Left ventricle myocardium inferior (tissue), 1 donor: Measurements from ENCODE around the gene ARHGEF33. TPM values are rescaled to one million over a fixed set of nuclear protein-coding genes. Genes with fewer than 3 reads are reported as not detected.
A peak's percentile ranks its signal among the peaks of the same experiment; 100 is the strongest.

Experiments used
- DNase-seq: peaks from one replicate; pipeline ENCODE4 v3.0.0-alpha.2; 2020
- H3K27ac ChIP-seq: fragments of 200-600 bp; replicated peaks from 2 replicates; pipeline ENCODE4 v1.8.0; 2021
- H3K27me3 ChIP-seq: fragments of 200-600 bp; 2 replicates; pipeline ENCODE4 v1.8.0; 2021; ENCODE audit warnings: low read depth
- H3K36me3 ChIP-seq: fragments of 200-600 bp; 2 replicates; pipeline ENCODE4 v1.8.0; 2021
- H3K4me1 ChIP-seq: fragments of 200-600 bp; 2 replicates; pipeline ENCODE4 v1.8.0; 2021
- H3K4me3 ChIP-seq: fragments of 200-600 bp; 2 replicates; pipeline ENCODE4 v1.8.0; 2021; ENCODE audit warnings: mild to moderate bottlenecking, moderate library complexity
- H3K9me3 ChIP-seq: fragments of 200-600 bp; replicated peaks from 2 replicates; pipeline ENCODE4 v1.8.0; 2021
- CTCF ChIP-seq: fragments of 200-600 bp; IDR thresholded peaks from 2 replicates; pipeline ENCODE4 v1.8.0; 2021; ENCODE audit warnings: antibody characterized with exemption, mild to moderate bottlenecking, borderline replicate concordance
- intact Hi-C: fragments of 100-400 bp; cut with micrococcal nuclease; formaldehyde crosslinking; loops from one replicate; pipeline ENCODE4 v1.11.0; 2022
- total RNA-seq: library from RNA; stranded (reverse); fragmentation: NEBNext Ultra II Directional; extraction: Animal tissue kit (Norgen Biotek cat#: 25700); gene quantifications from one replicate; pipeline ENCODE4 v1.2.1, GENCODE V29; 2021
- donor health status: DM: no; HTN: yes; CAD: no; lungs with severe emphysema.

Gene ARHGEF33
- total RNA-seq, 1 donor from 2014 or later: 0.14 TPM

- intact Hi-C loops: no loop called here
- no peak for TF ChIP-seq CTCF
- Histone ChIP-seq H3K4me1 (peaks cover 25% of the 10 kb centered on the region), H3K27ac (peak overlapping the region; percentile 55), H3K4me3 (peak overlapping the region; percentile 55), H3K9me3 (no peaks in the 10 kb centered on the region), H3K27me3 (no peaks in the 10 kb centered on the region), H3K36me3 (peaks cover 17% of the 10 kb centered on the region)
- DNase-seq: no peak
These were observed 129.0 kb downstream of the ARHGEF33 start for GRCh38 chr2:39018638-39019037.

GRCh38 chr2:39020383-39020782 lies 130.7 kb downstream of the ARHGEF33 start:
- H3K9me3 ChIP-seq: no peaks in the 10 kb centered on the region
- H3K36me3 ChIP-seq: peaks cover 14% of the 10 kb centered on the region
- no peak for TF ChIP-seq CTCF
- no peak for DNase-seq
- H3K27ac ChIP-seq: peak overlapping the region; percentile 55
- no peaks in the 10 kb centered on the region for H3K27me3 ChIP-seq
- H3K4me3 ChIP-seq: peak overlapping the region; percentile 55
- intact Hi-C loops: no loop called here
- peaks cover 25% of the 10 kb centered on the region for H3K4me1 ChIP-seq

GRCh38 chr2:39022642-39023235 lies 133.1 kb downstream of the ARHGEF33 start:
- Histone ChIP-seq H3K9me3 (no peaks in the 10 kb centered on the region), H3K27ac (peak overlapping the region; percentile 62), H3K27me3 (no peaks in the 10 kb centered on the region), H3K36me3 (peaks cover 14% of the 10 kb centered on the region), H3K4me1 (peaks cover 11% of the 10 kb centered on the region), H3K4me3 (peak overlapping the region; percentile 55)
- intact Hi-C loops: no loop called here
- TF ChIP-seq CTCF: no peak
- DNase-seq: no peak

- Histone ChIP-seq H3K9me3 (no peaks in the 10 kb centered on the region), H3K27me3 (no peaks in the 10 kb centered on the region), H3K4me3 (peak overlapping the region; percentile 55), H3K27ac (peak overlapping the region; percentile 62), H3K4me1 (peaks cover 3% of the 10 kb centered on the region), H3K36me3 (peaks cover 14% of the 10 kb centered on the region)
- intact Hi-C loops: no loop called here
- DNase-seq: no peak
- TF ChIP-seq CTCF: no peak
These were observed 134.0 kb downstream of the ARHGEF33 start for GRCh38 chr2:39023649-39024048.

- intact Hi-C loops: no loop called here
- no peak for DNase-seq
- H3K36me3 ChIP-seq: peaks cover 14% of the 10 kb centered on the region
- no peaks in the 10 kb centered on the region for H3K27me3 ChIP-seq
- no peaks in the 10 kb centered on the region for H3K9me3 ChIP-seq
- H3K27ac ChIP-seq: no peak overlapping the region
- peaks cover 3% of the 10 kb centered on the region for H3K4me1 ChIP-seq
- no peak overlapping the region for H3K4me3 ChIP-seq
- TF ChIP-seq CTCF: no peak
These were observed 135.2 kb downstream of the ARHGEF33 start for GRCh38 chr2:39024833-39025232.

Other genes with a start within 250 kb of the ARHGEF33 start
- 14.4 TPM for gene GALM, start 223.8 kb upstream of the ARHGEF33 start, total RNA-seq
- gene SRSF7, start 138.5 kb upstream of the ARHGEF33 start, total RNA-seq: 50.5 TPM
- 7.3 TPM for gene GEMIN6, start 111.7 kb upstream of the ARHGEF33 start, total RNA-seq
- gene DHX57, start 13.9 kb upstream of the ARHGEF33 start, total RNA-seq: 8.1 TPM
- gene MORN2, start 13.9 kb upstream of the ARHGEF33 start, total RNA-seq: 23.9 TPM
- 20.6 TPM for gene SOS1, start 231.2 kb downstream of the ARHGEF33 start, total RNA-seq